Measurements from ENCODE around the gene CCDC7.

- no peak for TF ChIP-seq GATA3 (IDR thresholded peaks at IDR 0.05; ENCODE audit: low read depth, low read length)
- no peak for TF ChIP-seq GATA2 (IDR thresholded peaks at IDR 0.05; ENCODE audit: low read depth, low read length)
Observed at GRCh38 chr10:32751582-32751981, 305.6 kb downstream of the CCDC7 start.

Data from SH-SY5Y (cell line).